ENCODE measurements around the gene PRKN. TPM values are rescaled to one million over a fixed set of nuclear protein-coding genes. Genes with fewer than 3 reads are reported as not detected.

Gene PRKN
- total RNA-seq, 4 donors from 2014 or later, result 5.2 to 121 (median 6.9) TPM

GRCh38 chr6:162438980-162439379 lies 288.6 kb downstream of the PRKN start:
- Histone ChIP-seq H3K9me3 (no peaks in the 10 kb centered on the region), H3K4me3 (replicated peaks in 1 of 3) (no peak overlapping the region), H3K4me1 (no peaks in the 10 kb centered on the region), H3K27me3 (no peaks in the 10 kb centered on the region), H3K27ac (no peak overlapping the region), H3K36me3 (no peaks in the 10 kb centered on the region)
- TF ChIP-seq, protein P1, sequence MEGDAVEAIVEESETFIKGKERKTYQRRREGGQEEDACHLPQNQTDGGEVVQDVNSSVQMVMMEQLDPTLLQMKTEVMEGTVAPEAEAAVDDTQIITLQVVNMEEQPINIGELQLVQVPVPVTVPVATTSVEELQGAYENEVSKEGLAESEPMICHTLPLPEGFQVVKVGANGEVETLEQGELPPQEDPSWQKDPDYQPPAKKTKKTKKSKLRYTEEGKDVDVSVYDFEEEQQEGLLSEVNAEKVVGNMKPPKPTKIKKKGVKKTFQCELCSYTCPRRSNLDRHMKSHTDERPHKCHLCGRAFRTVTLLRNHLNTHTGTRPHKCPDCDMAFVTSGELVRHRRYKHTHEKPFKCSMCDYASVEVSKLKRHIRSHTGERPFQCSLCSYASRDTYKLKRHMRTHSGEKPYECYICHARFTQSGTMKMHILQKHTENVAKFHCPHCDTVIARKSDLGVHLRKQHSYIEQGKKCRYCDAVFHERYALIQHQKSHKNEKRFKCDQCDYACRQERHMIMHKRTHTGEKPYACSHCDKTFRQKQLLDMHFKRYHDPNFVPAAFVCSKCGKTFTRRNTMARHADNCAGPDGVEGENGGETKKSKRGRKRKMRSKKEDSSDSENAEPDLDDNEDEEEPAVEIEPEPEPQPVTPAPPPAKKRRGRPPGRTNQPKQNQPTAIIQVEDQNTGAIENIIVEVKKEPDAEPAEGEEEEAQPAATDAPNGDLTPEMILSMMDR (IDR thresholded peaks at IDR 0.05), result no peak
- TF ChIP-seq POLR2A (IDR thresholded peaks at IDR 0.05), result no peak
- DNase-seq, result no peak
- intact Hi-C loops (cut with DNase I), result no loop called here
- WGBS, 2 donors, result 76 to 79% methylated on average over 2 of the region's 2 CpGs

DNA sequence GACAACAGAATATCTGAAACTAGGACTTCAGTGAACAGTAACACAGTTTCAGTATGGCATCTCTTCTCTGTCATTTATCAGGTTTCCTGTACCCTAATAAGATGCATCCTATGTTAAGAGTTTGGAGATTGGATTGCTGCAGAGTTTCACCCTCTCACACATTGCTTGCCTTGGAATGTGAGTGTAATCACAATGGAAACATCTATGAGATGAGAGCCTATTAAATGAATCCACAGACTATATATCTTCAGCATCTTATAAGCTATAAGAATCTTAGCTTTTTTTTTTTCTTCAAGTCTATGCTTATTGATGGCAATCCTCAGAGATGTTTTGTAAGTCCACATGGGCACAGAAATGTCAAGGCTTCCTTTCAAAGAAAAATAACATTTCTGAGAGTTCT lies 292.5 kb downstream of the PRKN start:
- intact Hi-C loops (cut with DNase I), result no loop called here
- TF ChIP-seq POLR2A (IDR thresholded peaks at IDR 0.05), result no peak
- TF ChIP-seq, protein P1 (IDR thresholded peaks at IDR 0.05), result no peak
- no peaks in the 10 kb centered on the region for H3K36me3 ChIP-seq
- H3K27ac ChIP-seq, result no peak overlapping the region
- no peak for DNase-seq
- H3K4me3 ChIP-seq (replicated peaks in 1 of 3), result no peak overlapping the region
- H3K4me1 ChIP-seq, result no peaks in the 10 kb centered on the region
- no peaks in the 10 kb centered on the region for H3K27me3 ChIP-seq
- no peaks in the 10 kb centered on the region for H3K9me3 ChIP-seq

DNA sequence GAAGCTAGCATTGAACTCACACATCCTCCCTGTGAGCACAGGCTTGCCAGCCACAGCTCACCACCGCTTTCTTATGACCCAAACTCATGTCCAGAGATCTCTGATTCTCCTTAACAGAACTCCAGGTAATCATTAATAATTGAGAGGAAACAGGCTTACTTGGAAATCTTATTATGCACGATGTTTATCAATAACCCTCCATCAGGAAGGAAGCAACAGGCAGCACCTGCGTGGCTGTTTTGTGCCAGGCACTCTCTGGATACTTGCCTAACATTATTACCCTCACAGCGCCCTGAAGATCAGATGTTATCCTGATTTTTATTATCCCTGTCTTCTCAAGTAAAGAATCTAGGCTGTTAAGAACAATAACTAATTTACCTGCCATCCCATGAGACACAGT lies 306.6 kb downstream of the PRKN start:
- no peak overlapping the region for H3K4me3 ChIP-seq (replicated peaks in 1 of 3)
- no peak for DNase-seq
- no peaks in the 10 kb centered on the region for H3K4me1 ChIP-seq
- intact Hi-C loops (cut with DNase I), result no loop called here
- no peaks in the 10 kb centered on the region for H3K27me3 ChIP-seq
- H3K27ac ChIP-seq, result no peak overlapping the region
- no peak for TF ChIP-seq POLR2A (IDR thresholded peaks at IDR 0.05)
- TF ChIP-seq, protein P1 (IDR thresholded peaks at IDR 0.05), result no peak
- H3K9me3 ChIP-seq, result no peaks in the 10 kb centered on the region
- 83 to 85% methylated on average over 4 of the region's 4 CpGs for WGBS, 2 donors
- no peaks in the 10 kb centered on the region for H3K36me3 ChIP-seq

DNA sequence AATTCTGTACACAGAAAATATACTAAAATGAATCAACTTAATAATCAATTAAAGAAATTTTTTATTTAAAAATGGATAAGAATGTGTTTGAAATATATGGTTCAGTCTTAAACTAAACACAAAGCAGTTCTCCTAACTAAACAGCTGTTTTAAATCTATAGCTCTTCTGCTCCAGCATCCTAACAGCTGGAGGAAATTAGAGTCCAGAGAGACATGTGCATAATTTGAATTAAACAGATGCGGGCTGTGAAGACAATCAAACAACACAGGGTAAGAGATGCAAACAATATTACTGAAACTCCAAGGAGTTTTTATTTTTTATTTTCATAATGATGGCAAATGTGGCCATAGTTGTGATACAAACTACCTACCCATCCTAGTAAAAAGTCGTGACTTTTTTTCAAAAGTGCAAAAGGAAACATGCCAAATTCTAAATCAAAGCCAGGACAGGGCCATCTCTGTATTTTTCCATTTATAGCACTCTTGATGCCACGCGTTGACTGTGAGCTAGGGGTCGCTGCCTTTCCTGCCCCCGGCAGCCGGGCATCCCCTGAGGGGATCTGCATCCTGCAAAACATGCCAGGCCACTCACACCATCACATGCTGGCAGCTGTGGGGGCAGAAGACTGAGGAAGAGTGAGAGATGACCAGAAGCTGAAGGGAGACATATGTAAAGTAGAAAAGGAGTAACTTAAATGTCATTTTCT lies 310.6 kb downstream of the PRKN start:
- Histone ChIP-seq H3K9me3 (no peaks in the 10 kb centered on the region), H3K27ac (no peak overlapping the region), H3K36me3 (no peaks in the 10 kb centered on the region), H3K4me1 (no peaks in the 10 kb centered on the region), H3K4me3 (replicated peaks in 1 of 3) (no peak overlapping the region), H3K27me3 (no peaks in the 10 kb centered on the region)
- 64 to 66% methylated on average over 7 of the region's 7 CpGs for WGBS, 2 donors
- TF ChIP-seq, protein P1 (IDR thresholded peaks at IDR 0.05), result no peak
- TF ChIP-seq POLR2A (IDR thresholded peaks at IDR 0.05), result no peak
- DNase-seq, result no peak
- intact Hi-C loops (cut with DNase I), result no loop called here

GRCh38 chr6:162416307-162416706 lies 311.3 kb downstream of the PRKN start:
- TF ChIP-seq, protein P1 (IDR thresholded peaks at IDR 0.05), result no peak
- TF ChIP-seq POLR2A (IDR thresholded peaks at IDR 0.05), result no peak
- Histone ChIP-seq H3K27me3 (no peaks in the 10 kb centered on the region), H3K4me3 (replicated peaks in 1 of 3) (no peak overlapping the region), H3K36me3 (no peaks in the 10 kb centered on the region), H3K27ac (no peak overlapping the region), H3K4me1 (no peaks in the 10 kb centered on the region), H3K9me3 (no peaks in the 10 kb centered on the region)
- WGBS, 2 donors, result 77 to 83% methylated on average over 2 of the region's 2 CpGs
- intact Hi-C loops (cut with DNase I), result no loop called here
- no peak for DNase-seq

Data from thyroid gland (tissue), 4 donors.